Pancreas (tissue), 10 donors: ENCODE measurements around the gene CBR3. TPM values are rescaled to one million over a fixed set of nuclear protein-coding genes. Genes with fewer than 3 reads are reported as not detected.

Source experiments
- ATAC-seq, 4 donors: fragments of 200-7000 bp; cut with Tn5 transposase; one replicate each; pipeline versions ENCODE4 v1.8.0 to v1.9.1; 2020; ENCODE audit warnings: mild to moderate bottlenecking in 4 of 4, moderate library complexity in 4 of 4
- DNase-seq, 6 donors: peaks; one replicate each; pipeline ENCODE4 v3.0.0-alpha.2; 2020
- FAIRE-seq: peaks from 2 replicates; lab custom pipeline; 2012; peaks lifted over from hg19 to GRCh38; lab: Jason Lieb, UNC
- H3K27ac ChIP-seq, 4 donors: fragments of 200-600 bp; sonication (generic); 1 replicate in 3 of 4; 2 replicates in 1 of 4; pipeline versions ENCODE4 v1.5.0 to v1.8.0; 2020
- H3K27me3 ChIP-seq, 4 donors: fragments of 200-600 bp; one replicate each; pipeline ENCODE4 v1.8.0; 2021
- H3K36me3 ChIP-seq, 3 donors: fragments of 200-600 bp; sonication (generic) in 1 of 3; one replicate each; pipeline versions ENCODE4 v1.5.0 to v1.8.0; 2020 to 2021
- H3K4me1 ChIP-seq, 3 donors: fragments of 200-600 bp; one replicate each; pipeline ENCODE4 v1.8.0; 2021
- H3K4me3 ChIP-seq, 4 donors: fragments of 200-600 bp; sonication (generic) in 2 of 4; one replicate each; pipeline versions ENCODE4 v1.5.0 to v1.8.0; 2020 to 2021
- H3K9me3 ChIP-seq, 4 donors: fragments of 200-600 bp; one replicate each; pipeline ENCODE4 v1.8.0; 2021
- CTCF ChIP-seq, 4 donors: fragments of 200-600 bp; sonication (generic) in 3 of 4; IDR thresholded peaks; one replicate each; pipeline versions ENCODE4 v1.5.0 to v1.8.0; 2021; ENCODE audit warnings: antibody characterized with exemption in 4 of 4
- WGBS, 2 donors: extraction: QIAGEN DNeasy Blood & Tissue Kit; methylation state at CpG; one replicate each; pipeline ENCODE4 v1.1.7; 2013; 5-methylcytosine and 5-hydroxymethylcytosine counted together
- intact Hi-C, 3 donors: fragments of 100-400 bp; cut with DNase I; formaldehyde crosslinking; loops; one replicate each; pipeline versions ENCODE4 v1.11.1 to v1.14.2; 2022
- polyA plus RNA-seq, 2 donors: library from polyadenylated mRNA; stranded (reverse); fragments of 200-250 nt; gene quantifications; one replicate each; pipeline ENCODE4 v1.2.3, GENCODE V29; 2013
- total RNA-seq, 6 donors: library from RNA; stranded (reverse); fragmentation: NEBNext Ultra II Directional in 4 of 6; extraction: Animal tissue kit (Norgen Biotek cat#: 25700) in 4 of 6; gene quantifications; one replicate each; pipeline versions ENCODE4 v1.2.1 to v1.2.4, GENCODE V29; 2021 to 2023
- donor health status: healthy with polysubstance abuse.
- donor health status: DM: no; HTN: no; CAD: no; lungs with moderate emphysema.
- donor health status: DM: no; HTN: no; CAD: no.
- donor health status: control.
- donor health status: control.
- donor health status: Bipolar disorder and iron deficiency.
- donor health status: DM: yes; HTN: yes; CAD: no.
- donor health status: DM: no; HTN: no; CAD: no.
- donor health status: DM: no; HTN: no; CAD: no.
- donor health status: DM: yes; HTN: yes; CAD: no.

Gene CBR3
- total and polyA plus RNA-seq, 8 donors, result 0.16 to 2.4 (median 1.1) TPM

- H3K9me3 ChIP-seq, result no peaks in the 10 kb centered on the region
- H3K27me3 ChIP-seq, result no peaks in the 10 kb centered on the region
- DNase-seq, result no peak
- intact Hi-C loops, result no loop called here
- no peaks in the 10 kb centered on the region for H3K4me1 ChIP-seq
- no peaks in the 10 kb centered on the region for H3K36me3 ChIP-seq
- H3K4me3 ChIP-seq, result no peak overlapping the region
- no peak for ATAC-seq
- WGBS, 2 donors, result 76 to 79% methylated on average over 1 of the region's 1 CpG
- no peak for TF ChIP-seq CTCF (IDR thresholded peaks at IDR 0.05)
- FAIRE-seq, result no peak
- H3K27ac ChIP-seq, result no peak overlapping the region
Observed at GRCh38 chr21:36093512-36093911, 41.4 kb upstream of the CBR3 start.

DNA sequence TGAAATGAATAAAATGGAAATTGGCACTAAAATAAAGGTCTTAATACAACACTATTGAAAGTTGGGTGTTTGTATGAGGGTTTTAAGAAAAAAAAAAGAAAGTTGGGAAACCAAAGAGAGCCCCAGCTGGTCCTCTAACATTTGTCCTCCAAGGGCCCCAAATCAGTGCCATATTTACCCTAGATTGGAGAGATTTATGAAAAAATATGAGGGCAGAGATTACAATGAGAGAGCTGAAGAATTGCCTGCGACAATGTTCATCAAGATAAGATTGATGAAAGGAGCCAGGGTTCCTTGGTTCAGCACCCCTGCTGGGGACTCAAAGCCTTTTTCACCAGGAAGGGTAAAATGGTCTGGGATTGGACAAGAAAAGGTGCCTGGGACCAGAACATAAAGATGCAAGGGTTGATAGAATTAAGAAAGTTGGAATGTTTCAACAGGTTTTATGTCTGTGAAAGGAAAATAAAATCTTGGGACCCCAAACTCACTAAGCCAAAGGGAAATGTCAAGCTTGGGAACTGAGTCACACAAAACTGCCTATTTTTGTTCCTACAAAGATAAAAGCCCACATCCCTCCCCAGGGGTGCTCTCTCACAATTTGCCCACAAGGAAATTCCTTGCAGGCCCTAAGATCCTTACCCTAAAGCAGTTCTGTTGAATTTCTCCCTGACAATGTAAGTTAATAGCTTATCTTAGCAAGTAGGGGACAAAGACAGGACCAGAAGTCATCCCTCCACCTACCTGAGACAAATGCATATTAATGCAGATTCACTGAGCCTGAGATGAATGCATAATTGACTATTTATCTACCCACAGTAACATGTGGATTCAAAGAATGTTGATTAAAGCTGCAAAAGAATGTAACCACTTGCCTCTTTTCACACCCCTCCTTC is 38.2 kb upstream of the CBR3 start:
- FAIRE-seq (no peak), ATAC-seq (no peak), DNase-seq (no peak)
- no peak for TF ChIP-seq CTCF (IDR thresholded peaks at IDR 0.05)
- Histone ChIP-seq H3K9me3 (no peaks in the 10 kb centered on the region), H3K27ac (no peak overlapping the region), H3K27me3 (no peaks in the 10 kb centered on the region), H3K4me3 (no peak overlapping the region), H3K4me1 (no peaks in the 10 kb centered on the region), H3K36me3 (no peaks in the 10 kb centered on the region)
- intact Hi-C loops, result no loop called here
- 63 to 71% methylated on average over 1 of the region's 1 CpG for WGBS, 2 donors

DNA sequence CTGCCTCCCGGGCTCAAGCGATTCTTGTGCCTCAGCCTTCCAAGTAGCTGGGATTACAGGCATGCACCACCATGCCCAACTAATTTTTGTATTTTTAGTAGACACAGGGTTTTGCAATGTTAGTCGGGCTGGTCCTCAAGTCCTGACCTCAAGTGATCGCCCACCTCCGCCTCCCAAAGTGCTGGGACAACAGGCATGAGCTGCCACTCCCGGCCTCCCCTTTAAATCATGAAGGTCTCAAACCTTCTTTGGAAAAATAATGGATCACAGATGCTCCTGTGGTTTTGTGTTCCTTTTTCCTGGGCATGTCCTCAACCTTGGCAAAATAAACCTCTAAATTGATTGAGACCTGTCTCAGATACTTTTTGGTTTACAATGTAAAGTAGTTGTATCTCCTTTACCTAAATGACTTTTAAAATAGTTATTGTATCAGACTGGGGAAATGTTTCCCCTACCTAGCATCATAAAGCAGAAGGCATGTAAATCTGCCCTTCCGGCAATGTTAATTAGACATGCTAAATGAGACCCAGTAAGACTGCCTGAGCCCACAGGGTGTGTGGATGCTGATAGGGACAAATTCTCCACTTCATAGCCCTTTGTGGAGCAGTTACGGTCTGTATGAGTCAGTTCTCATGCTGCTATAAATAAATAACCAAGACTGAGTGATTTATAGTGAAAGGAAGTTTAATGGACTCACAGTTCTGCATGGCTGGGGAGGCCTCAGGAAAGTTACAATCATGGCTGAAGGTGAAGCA is 37.3 kb upstream of the CBR3 start:
- Histone ChIP-seq H3K4me3 (no peak overlapping the region), H3K9me3 (no peaks in the 10 kb centered on the region), H3K27me3 (no peaks in the 10 kb centered on the region), H3K4me1 (no peaks in the 10 kb centered on the region), H3K27ac (no peak overlapping the region), H3K36me3 (no peaks in the 10 kb centered on the region)
- WGBS, 2 donors, result 79 to 82% methylated on average over 8 of the region's 8 CpGs
- intact Hi-C loops, result no loop called here
- ATAC-seq (peak; percentile 52 to 72 (median 56)), FAIRE-seq (no peak), DNase-seq (no peak)
- TF ChIP-seq CTCF (IDR thresholded peaks at IDR 0.05), result no peak

DNA sequence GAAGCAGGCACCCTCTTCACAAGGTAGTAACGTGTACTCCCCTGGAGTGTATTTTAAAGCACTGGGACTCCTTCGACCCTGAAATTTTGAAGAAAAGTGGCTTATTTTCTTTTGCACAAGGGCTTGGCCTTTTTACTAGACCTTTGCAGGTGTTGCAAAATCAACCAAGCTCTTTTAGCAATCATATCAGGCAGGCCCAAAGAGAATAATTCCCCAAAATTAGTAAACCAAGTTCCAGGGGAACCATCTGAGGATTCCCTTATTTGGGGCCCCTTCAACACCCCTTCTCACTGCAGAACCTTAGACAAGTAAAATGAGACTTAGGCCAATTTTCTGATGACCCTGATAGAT is 36.7 kb upstream of the CBR3 start:
- Histone ChIP-seq H3K36me3 (no peaks in the 10 kb centered on the region), H3K4me1 (no peaks in the 10 kb centered on the region), H3K27ac (no peak overlapping the region), H3K9me3 (no peaks in the 10 kb centered on the region), H3K4me3 (no peak overlapping the region), H3K27me3 (no peaks in the 10 kb centered on the region)
- no peak for TF ChIP-seq CTCF (IDR thresholded peaks at IDR 0.05)
- intact Hi-C loops, result no loop called here
- 53 to 54% methylated on average over 2 of the region's 2 CpGs for WGBS, 2 donors
- FAIRE-seq (no peak), DNase-seq (no peak), ATAC-seq (no peak)
